Vein endothelial cell (primary cell): ENCODE results near the gene FAM43A. TPM values are rescaled to one million over a fixed set of nuclear protein-coding genes. Genes with fewer than 3 reads are reported as not detected.

Experiments used
- small RNA-seq: library from RNA; depleted of rRNA; stranded (forward); fragments of <200 nt; gene quantifications from one replicate; pipeline ENCODE3, GENCODE V24; 2012
- total RNA-seq: library from RNA; depleted of rRNA; stranded (reverse); fragments of >200 nt; gene quantifications from 2 replicates; pipeline ENCODE4 v1.2.3, GENCODE V29; 2012

The FAM43A gene
- 236 and 304 TPM in 2 replicates for total RNA-seq

GRCh38 chr3:194685718-194686413 is at the start of gene FAM43A:
Gene FAM43A (plus strand): TSS chr3:194685883. CDS start chr3:194686827, 944 bp downstream.

GRCh38 chr3:194671900-194672808 is 13.5 kb upstream of the FAM43A start, which contains the start of gene LSG1:
Gene LSG1 (minus strand): TSS chr3:194672191. CDS start chr3:194672162, 29 bp downstream.

Small RNA genes within 50 kb of the gene (small RNA-seq; reads per million reads assigned to genes)
- gene AC046143.2 = not detected

Other genes starting within 250 kb of the FAM43A start
- 132 and 147 TPM in 2 replicates for gene ATP13A3, start 198.9 kb upstream of the FAM43A start, total RNA-seq
- gene TMEM44, start 52.5 kb upstream of the FAM43A start, total RNA-seq = 40.8 and 55.5 TPM in 2 replicates
- gene LSG1, start 13.7 kb upstream of the FAM43A start, total RNA-seq = 56.2 and 66.3 TPM in 2 replicates